Liver (tissue), 3 donors: ENCODE measurements around the gene SNAPC4.

Experiments
- EGR1 ChIP-seq, 2 donors: IDR thresholded peaks; 2 replicates each; pipeline ENCODE4 v1.6.1; 2016 to 2018; ENCODE audit warnings: antibody characterized with exemption in 2 of 2, low read depth in 2 of 2
- RAD21 ChIP-seq, 2 donors: IDR thresholded peaks; 2 replicates each; pipeline ENCODE4 v1.6.1; 2016; ENCODE audit warnings: antibody characterized with exemption in 2 of 2, mild to moderate bottlenecking in 2 of 2
- SP1 ChIP-seq: IDR thresholded peaks from 2 replicates; pipeline ENCODE4 v1.6.1; 2018; ENCODE audit warnings: antibody characterized with exemption, mild to moderate bottlenecking
- TAF1 ChIP-seq: conservative IDR thresholded peaks from 2 replicates; pipeline ENCODE4 v1.6.1; 2016; ENCODE audit warnings: antibody characterized with exemption, mild to moderate bottlenecking
- TF ChIP-seq, protein P1 (sequence below): fragments of 150-350 bp; IDR thresholded peaks from 2 replicates; pipeline ENCODE4 v1.5.1; 2017; ENCODE audit warnings: improper control_type of control experiment, low read depth, low read length; ENCODE audit not compliant: missing input control
- TF ChIP-seq, protein P2 (sequence below): IDR thresholded peaks from 2 replicates; pipeline ENCODE4 v1.6.1; 2016; ENCODE audit warnings: antibody characterized with exemption
- TF ChIP-seq, protein P3 (sequence below): IDR thresholded peaks from 2 replicates; pipeline ENCODE4 v1.6.1; 2016; ENCODE audit warnings: antibody characterized with exemption, mild to moderate bottlenecking
- donor health status: healthy.
- donor health status: healthy.

DNA sequence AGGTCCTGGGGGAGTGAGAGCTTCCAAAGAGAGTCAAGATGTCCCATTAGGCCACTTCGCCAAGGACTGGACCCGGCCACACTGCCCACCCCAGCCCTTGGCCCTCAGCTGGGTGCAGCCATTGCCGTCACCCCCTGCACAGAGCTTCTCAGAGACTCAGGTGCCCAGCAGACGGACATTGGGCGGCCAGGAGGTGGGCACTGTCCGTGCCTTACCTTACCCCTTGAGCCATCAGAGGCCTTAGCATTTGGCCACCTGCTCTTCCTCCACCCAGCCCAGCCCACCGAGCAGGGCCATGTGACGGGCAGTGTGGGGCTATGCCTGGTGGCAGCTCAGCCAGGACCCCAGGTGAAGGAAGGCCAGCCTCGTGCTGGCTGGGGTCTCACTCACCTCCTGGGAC lies 33.1 kb downstream of the SNAPC4 start:
- TF ChIP-seq, protein P1, sequence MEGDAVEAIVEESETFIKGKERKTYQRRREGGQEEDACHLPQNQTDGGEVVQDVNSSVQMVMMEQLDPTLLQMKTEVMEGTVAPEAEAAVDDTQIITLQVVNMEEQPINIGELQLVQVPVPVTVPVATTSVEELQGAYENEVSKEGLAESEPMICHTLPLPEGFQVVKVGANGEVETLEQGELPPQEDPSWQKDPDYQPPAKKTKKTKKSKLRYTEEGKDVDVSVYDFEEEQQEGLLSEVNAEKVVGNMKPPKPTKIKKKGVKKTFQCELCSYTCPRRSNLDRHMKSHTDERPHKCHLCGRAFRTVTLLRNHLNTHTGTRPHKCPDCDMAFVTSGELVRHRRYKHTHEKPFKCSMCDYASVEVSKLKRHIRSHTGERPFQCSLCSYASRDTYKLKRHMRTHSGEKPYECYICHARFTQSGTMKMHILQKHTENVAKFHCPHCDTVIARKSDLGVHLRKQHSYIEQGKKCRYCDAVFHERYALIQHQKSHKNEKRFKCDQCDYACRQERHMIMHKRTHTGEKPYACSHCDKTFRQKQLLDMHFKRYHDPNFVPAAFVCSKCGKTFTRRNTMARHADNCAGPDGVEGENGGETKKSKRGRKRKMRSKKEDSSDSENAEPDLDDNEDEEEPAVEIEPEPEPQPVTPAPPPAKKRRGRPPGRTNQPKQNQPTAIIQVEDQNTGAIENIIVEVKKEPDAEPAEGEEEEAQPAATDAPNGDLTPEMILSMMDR = no peak
- TF ChIP-seq, protein P2, sequence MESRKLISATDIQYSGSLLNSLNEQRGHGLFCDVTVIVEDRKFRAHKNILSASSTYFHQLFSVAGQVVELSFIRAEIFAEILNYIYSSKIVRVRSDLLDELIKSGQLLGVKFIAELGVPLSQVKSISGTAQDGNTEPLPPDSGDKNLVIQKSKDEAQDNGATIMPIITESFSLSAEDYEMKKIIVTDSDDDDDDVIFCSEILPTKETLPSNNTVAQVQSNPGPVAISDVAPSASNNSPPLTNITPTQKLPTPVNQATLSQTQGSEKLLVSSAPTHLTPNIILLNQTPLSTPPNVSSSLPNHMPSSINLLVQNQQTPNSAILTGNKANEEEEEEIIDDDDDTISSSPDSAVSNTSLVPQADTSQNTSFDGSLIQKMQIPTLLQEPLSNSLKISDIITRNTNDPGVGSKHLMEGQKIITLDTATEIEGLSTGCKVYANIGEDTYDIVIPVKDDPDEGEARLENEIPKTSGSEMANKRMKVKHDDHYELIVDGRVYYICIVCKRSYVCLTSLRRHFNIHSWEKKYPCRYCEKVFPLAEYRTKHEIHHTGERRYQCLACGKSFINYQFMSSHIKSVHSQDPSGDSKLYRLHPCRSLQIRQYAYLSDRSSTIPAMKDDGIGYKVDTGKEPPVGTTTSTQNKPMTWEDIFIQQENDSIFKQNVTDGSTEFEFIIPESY = no peak
- TF ChIP-seq TAF1 (no peak), EGR1 (IDR thresholded peaks at IDR 0.05; ENCODE audit: low read depth in 2 of 2) (no peak), RAD21 (IDR thresholded peaks at IDR 0.05) (no peak), SP1 (no peak)
- TF ChIP-seq, protein P3, sequence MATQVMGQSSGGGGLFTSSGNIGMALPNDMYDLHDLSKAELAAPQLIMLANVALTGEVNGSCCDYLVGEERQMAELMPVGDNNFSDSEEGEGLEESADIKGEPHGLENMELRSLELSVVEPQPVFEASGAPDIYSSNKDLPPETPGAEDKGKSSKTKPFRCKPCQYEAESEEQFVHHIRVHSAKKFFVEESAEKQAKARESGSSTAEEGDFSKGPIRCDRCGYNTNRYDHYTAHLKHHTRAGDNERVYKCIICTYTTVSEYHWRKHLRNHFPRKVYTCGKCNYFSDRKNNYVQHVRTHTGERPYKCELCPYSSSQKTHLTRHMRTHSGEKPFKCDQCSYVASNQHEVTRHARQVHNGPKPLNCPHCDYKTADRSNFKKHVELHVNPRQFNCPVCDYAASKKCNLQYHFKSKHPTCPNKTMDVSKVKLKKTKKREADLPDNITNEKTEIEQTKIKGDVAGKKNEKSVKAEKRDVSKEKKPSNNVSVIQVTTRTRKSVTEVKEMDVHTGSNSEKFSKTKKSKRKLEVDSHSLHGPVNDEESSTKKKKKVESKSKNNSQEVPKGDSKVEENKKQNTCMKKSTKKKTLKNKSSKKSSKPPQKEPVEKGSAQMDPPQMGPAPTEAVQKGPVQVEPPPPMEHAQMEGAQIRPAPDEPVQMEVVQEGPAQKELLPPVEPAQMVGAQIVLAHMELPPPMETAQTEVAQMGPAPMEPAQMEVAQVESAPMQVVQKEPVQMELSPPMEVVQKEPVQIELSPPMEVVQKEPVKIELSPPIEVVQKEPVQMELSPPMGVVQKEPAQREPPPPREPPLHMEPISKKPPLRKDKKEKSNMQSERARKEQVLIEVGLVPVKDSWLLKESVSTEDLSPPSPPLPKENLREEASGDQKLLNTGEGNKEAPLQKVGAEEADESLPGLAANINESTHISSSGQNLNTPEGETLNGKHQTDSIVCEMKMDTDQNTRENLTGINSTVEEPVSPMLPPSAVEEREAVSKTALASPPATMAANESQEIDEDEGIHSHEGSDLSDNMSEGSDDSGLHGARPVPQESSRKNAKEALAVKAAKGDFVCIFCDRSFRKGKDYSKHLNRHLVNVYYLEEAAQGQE = no peak
